Posterior cingulate gyrus (tissue), 11 donors: ENCODE measurements around the gene MACROD2.
A peak's percentile ranks its signal among the peaks of the same experiment; 100 is the strongest.
"Not testable (repeated sequence)": the region's sequence is repeated elsewhere in the genome, so short reads cannot be mapped to it uniquely, and the experiment has no call there.

Source experiments
- DNase-seq, 10 donors: peaks; one replicate each; pipeline versions ENCODE4 v3.0.0 to v3.0.0-alpha.2; 2020 to 2021; ENCODE audit warnings: mixed read lengths in 3 of 10
- intact Hi-C: fragments of 100-400 bp; cut with DNase I; formaldehyde crosslinking; loops from one replicate; pipeline ENCODE4 v1.15.1; 2023

Gene MACROD2

GRCh38 chr20:14992153-14992552 is 996.8 kb downstream of the MACROD2 start:
- no peak for DNase-seq
- intact Hi-C loops, result no loop called here

GRCh38 chr20:14992961-14993360 is 997.6 kb downstream of the MACROD2 start:
- no peak for DNase-seq
- intact Hi-C loops, result no loop called here

- DNase-seq, result no peak
- intact Hi-C loops, result no loop called here
Observed at GRCh38 chr20:14996883-14997672, 1001.8 kb downstream of the MACROD2 start.

GRCh38 chr20:14997791-14998190 is 1002.5 kb downstream of the MACROD2 start:
- DNase-seq, result no peak
- intact Hi-C loops, result no loop called here

- no peak for DNase-seq
- intact Hi-C loops, result no loop called here
Observed at GRCh38 chr20:15005300-15005986, 1010.1 kb downstream of the MACROD2 start.

- no peak for DNase-seq
- intact Hi-C loops, result no loop called here
Observed at GRCh38 chr20:15011631-15012030, 1016.3 kb downstream of the MACROD2 start.

- no peak for DNase-seq
- intact Hi-C loops, result no loop called here
Observed at GRCh38 chr20:15012566-15012965, 1017.2 kb downstream of the MACROD2 start.

GRCh38 chr20:15016875-15017274 is 1021.6 kb downstream of the MACROD2 start:
- DNase-seq, intact Hi-C loops: not testable (repeated sequence)

GRCh38 chr20:15018966-15019365 is 1023.6 kb downstream of the MACROD2 start:
- intact Hi-C loops, result no loop called here
- no peak for DNase-seq

GRCh38 chr20:15020845-15021244 is 1025.5 kb downstream of the MACROD2 start:
- no peak for DNase-seq
- intact Hi-C loops, result no loop called here

- DNase-seq, result no peak
- intact Hi-C loops, result no loop called here
Observed at GRCh38 chr20:15022921-15023320, 1027.6 kb downstream of the MACROD2 start.

- intact Hi-C loops, result no loop called here
- DNase-seq, result no peak
Observed at GRCh38 chr20:15026759-15027158, 1031.4 kb downstream of the MACROD2 start.

GRCh38 chr20:15030826-15031225 is 1035.5 kb downstream of the MACROD2 start:
- intact Hi-C loops, result no loop called here
- no peak for DNase-seq

GRCh38 chr20:15031546-15032351 is 1036.4 kb downstream of the MACROD2 start:
- intact Hi-C loops, result no loop called here
- DNase-seq, result peak in 1 of 10 donors; percentile 81

GRCh38 chr20:15032352-15032622 is 1037.0 kb downstream of the MACROD2 start:
- no peak for DNase-seq
- intact Hi-C loops, result no loop called here

- intact Hi-C loops, result no loop called here
- DNase-seq, result no peak
Observed at GRCh38 chr20:15033269-15033668, 1038.0 kb downstream of the MACROD2 start.

- intact Hi-C loops, result no loop called here
- no peak for DNase-seq
Observed at GRCh38 chr20:15033891-15034290, 1038.6 kb downstream of the MACROD2 start.

GRCh38 chr20:15036948-15037347 is 1041.6 kb downstream of the MACROD2 start:
- no peak for DNase-seq
- intact Hi-C loops, result no loop called here

- no peak for DNase-seq
- intact Hi-C loops, result no loop called here
Observed at GRCh38 chr20:15039088-15039752, 1043.9 kb downstream of the MACROD2 start.

- DNase-seq, result no peak
- intact Hi-C loops, result no loop called here
Observed at GRCh38 chr20:15042723-15043122, 1047.4 kb downstream of the MACROD2 start.

- intact Hi-C loops, result no loop called here
- no peak for DNase-seq
Observed at GRCh38 chr20:15045246-15045645, 1049.9 kb downstream of the MACROD2 start.
